Activated naive CD8-positive, alpha-beta T cell treated with anti-CD3 and anti-CD28 coated beads, Interleukin-2, amount 10 ng/mL, durations not matched to agents 7 days and 5 days (primary cell): ENCODE data around the gene CARD10. TPM values are rescaled to one million over a fixed set of nuclear protein-coding genes. Genes with fewer than 3 reads are reported as not detected.

Experiments used
- ATAC-seq: fragments of 150-1000 bp; cut with Tn5 transposase; one replicate; pipeline ENCODE4 v1.10.0; 2021; ENCODE audit warnings: low read depth, moderate library complexity
- POLR2A ChIA-PET: fragments of 350-600 bp; sonication (Branson Sonifier 250); formaldehyde crosslinking; loops from one replicate; lab custom pipeline; 2021; ENCODE audit warnings: antibody characterized with exemption; lab: Charles Lee
- DNase-seq: peaks from one replicate; pipeline ENCODE4 v3.0.0; 2021
- H3K27ac Mint-ChIP-seq: one replicate; pipeline ENCODE4 v1.8.0; 2022; ENCODE audit warnings: mild to moderate bottlenecking, mixed read lengths
- H3K27me3 Mint-ChIP-seq: one replicate; pipeline ENCODE4 v1.8.0; 2022; ENCODE audit warnings: mild to moderate bottlenecking, moderate library complexity, mixed read lengths
- H3K36me3 Mint-ChIP-seq: one replicate; pipeline ENCODE4 v1.8.0; 2021; ENCODE audit warnings: mild to moderate bottlenecking, mixed read lengths
- H3K4me1 Mint-ChIP-seq: one replicate; pipeline ENCODE4 v1.8.0; 2021; ENCODE audit warnings: mixed read lengths
- H3K4me3 Mint-ChIP-seq: one replicate; pipeline ENCODE4 v1.8.0; 2022; ENCODE audit warnings: mild to moderate bottlenecking, moderate library complexity, mixed read lengths
- H3K9me3 Mint-ChIP-seq: one replicate; pipeline ENCODE4 v1.8.0; 2021; ENCODE audit warnings: mixed read lengths
- total RNA-seq, 2 experiments: library from RNA; stranded (reverse); gene quantifications; one replicate each; pipeline ENCODE4 v1.2.3, GENCODE V29; 2021

The CARD10 gene
- total RNA-seq: under 1 TPM; 0.30 to 0.31 TPM

- Mint-ChIP-seq H3K27ac (no peak within 1 kb of the TSS), H3K36me3 (no peaks in the 10 kb centered on the region), H3K9me3 (no peaks in the 10 kb centered on the region), H3K4me3 (peak within 1 kb of the TSS; percentile 63), H3K27me3 (peaks cover 68% of the 10 kb centered on the region), H3K4me1 (peaks cover 2% of the 10 kb centered on the region)
- POLR2A ChIA-PET: interaction anchor here (0.7 kb wide), 1 partner anchor 25 kb away, joined by 5 read pairs; no protein-coding TSS in a partner anchor
- ATAC-seq: peak; percentile 71
- DNase-seq: peak; percentile 53
Observed at GRCh38 chr22:37519268-37520195, at the start of gene CARD10. Gene CARD10, minus strand, starts transcription at chr22:37519415. Its CDS starts 215 bp downstream, at chr22:37519200.

GRCh38 chr22:37568448-37569008 is 49.3 kb upstream of the CARD10 start:
- peaks cover 19% of the 10 kb centered on the region for H3K4me1 Mint-ChIP-seq
- no peaks in the 10 kb centered on the region for H3K9me3 Mint-ChIP-seq
- peaks cover 17% of the 10 kb centered on the region for H3K27me3 Mint-ChIP-seq
- H3K36me3 Mint-ChIP-seq: no peaks in the 10 kb centered on the region
- POLR2A ChIA-PET: interaction anchor here (2.7 to 8.5 kb wide), 2 partner anchors 28 to 326 kb away, joined by 8 to 70 read pairs; no protein-coding TSS in a partner anchor
- no peak for DNase-seq
- no peak for ATAC-seq
- H3K27ac Mint-ChIP-seq: no peak overlapping the region
- H3K4me3 Mint-ChIP-seq: no peak overlapping the region

- H3K36me3 Mint-ChIP-seq: no peaks in the 10 kb centered on the region
- POLR2A ChIA-PET: interaction anchor here (1.2 to 8.5 kb wide), 6 partner anchors 8 to 326 kb away, joined by 3 to 70 read pairs (median 6); partner anchors contain the start of gene LGALS2
- H3K4me1 Mint-ChIP-seq: peaks cover 24% of the 10 kb centered on the region
- H3K4me3 Mint-ChIP-seq: no peak overlapping the region
- ATAC-seq: no peak
- H3K27me3 Mint-ChIP-seq: peaks cover 22% of the 10 kb centered on the region
- H3K27ac Mint-ChIP-seq: no peak overlapping the region
- no peaks in the 10 kb centered on the region for H3K9me3 Mint-ChIP-seq
- no peak for DNase-seq
Observed at GRCh38 chr22:37568012-37568411, 48.8 kb upstream of the CARD10 start.

DNA sequence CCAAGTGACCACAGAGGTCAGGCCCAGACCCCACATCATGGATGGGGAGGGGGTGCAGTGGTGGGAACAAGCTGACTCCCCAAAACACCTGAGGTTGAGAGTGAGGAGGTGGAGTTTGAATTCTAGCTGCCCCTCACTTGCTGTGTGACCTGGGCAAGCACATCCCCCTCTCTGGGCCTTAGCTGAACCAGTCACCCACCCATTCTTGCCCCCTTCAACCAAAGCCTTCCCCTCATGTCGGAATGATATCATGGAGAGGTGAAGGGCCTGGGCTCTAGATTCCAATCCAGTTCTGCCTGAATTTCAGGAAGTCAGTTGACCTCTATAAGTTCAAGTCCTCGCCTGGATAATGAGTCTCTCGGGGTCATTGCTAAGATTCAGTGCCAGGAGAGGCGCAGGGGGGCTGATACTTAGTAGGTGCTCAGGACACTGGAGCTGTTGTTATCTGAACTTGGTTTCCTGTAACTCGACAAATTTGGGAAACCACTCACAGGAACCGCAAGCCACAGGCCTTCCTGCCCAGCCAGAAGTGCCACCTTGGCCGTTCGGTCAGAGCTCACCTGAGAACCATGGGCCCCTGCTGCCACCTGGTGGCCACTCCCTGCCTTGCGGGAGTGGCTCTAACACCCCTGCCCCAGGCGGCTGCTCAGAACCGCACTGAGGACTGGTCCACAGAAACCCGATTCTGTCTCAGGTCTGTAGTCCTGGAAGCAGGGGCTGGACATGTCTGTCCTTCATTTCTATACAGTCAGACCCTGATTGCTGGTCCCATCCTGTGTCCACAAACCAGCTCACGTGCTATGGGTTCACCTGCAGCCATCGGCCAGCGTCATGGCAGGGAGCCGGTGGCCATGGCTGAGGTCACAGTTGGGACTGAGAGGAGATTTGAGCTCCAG is 47.9 kb upstream of the CARD10 start:
- ATAC-seq (peak; percentile 84), DNase-seq (peak; percentile 96)
- H3K9me3 Mint-ChIP-seq: no peaks in the 10 kb centered on the region
- peak overlapping the region; percentile 89 for H3K27ac Mint-ChIP-seq
- peaks cover 28% of the 10 kb centered on the region for H3K4me1 Mint-ChIP-seq
- H3K36me3 Mint-ChIP-seq: no peaks in the 10 kb centered on the region
- H3K4me3 Mint-ChIP-seq: peak overlapping the region; percentile 69
- peaks cover 25% of the 10 kb centered on the region for H3K27me3 Mint-ChIP-seq
- POLR2A ChIA-PET: interaction anchor here (0.6 to 8.5 kb wide), 25 partner anchors 9 to 523 kb away, joined by 3 to 70 read pairs (median 4); partner anchors contain the start of genes GGA1, LGALS2 and RAC2

- H3K27me3 Mint-ChIP-seq: peaks cover 32% of the 10 kb centered on the region
- peaks cover 33% of the 10 kb centered on the region for H3K4me1 Mint-ChIP-seq
Observed at GRCh38 chr22:37566329-37566837, 47.2 kb upstream of the CARD10 start.

GRCh38 chr22:37565830-37566229 is 46.6 kb upstream of the CARD10 start:
- peak overlapping the region; percentile 89 for H3K27ac Mint-ChIP-seq
- peak overlapping the region; percentile 2 for H3K4me3 Mint-ChIP-seq
- H3K27me3 Mint-ChIP-seq: peaks cover 37% of the 10 kb centered on the region

More at GRCh38 chr22:37566329-37566837, 47.2 kb upstream of the CARD10 start:
- DNase-seq: peak; percentile 69
- Mint-ChIP-seq H3K36me3 (no peaks in the 10 kb centered on the region), H3K4me3 (peak overlapping the region; percentile 69), H3K9me3 (no peaks in the 10 kb centered on the region), H3K27ac (peak overlapping the region; percentile 89)
- ATAC-seq: peak; percentile 37
- POLR2A ChIA-PET: interaction anchor here (0.8 to 8.5 kb wide), 15 partner anchors 10 to 522 kb away, joined by 3 to 70 read pairs (median 5); partner anchors contain the start of gene RAC2

GRCh38 chr22:37564111-37564711 is 45.0 kb upstream of the CARD10 start:
- peaks cover 42% of the 10 kb centered on the region for H3K27me3 Mint-ChIP-seq
- POLR2A ChIA-PET: interaction anchor here (0.8 to 8.5 kb wide), 2 partner anchors 19 to 24 kb away, joined by 3 to 70 read pairs; no protein-coding TSS in a partner anchor
- H3K36me3 Mint-ChIP-seq: no peaks in the 10 kb centered on the region
- DNase-seq (no peak), ATAC-seq (no peak)
- no peak overlapping the region for H3K4me3 Mint-ChIP-seq
- peaks cover 33% of the 10 kb centered on the region for H3K4me1 Mint-ChIP-seq
- no peaks in the 10 kb centered on the region for H3K9me3 Mint-ChIP-seq
- H3K27ac Mint-ChIP-seq: no peak overlapping the region

More at GRCh38 chr22:37565830-37566229, 46.6 kb upstream of the CARD10 start:
- no peaks in the 10 kb centered on the region for H3K9me3 Mint-ChIP-seq
- POLR2A ChIA-PET: interaction anchor here (0.7 to 8.5 kb wide), 10 partner anchors 9 to 323 kb away, joined by 3 to 70 read pairs (median 8); partner anchors contain the start of gene RAC2
- no peak for ATAC-seq
- H3K4me1 Mint-ChIP-seq: peaks cover 33% of the 10 kb centered on the region
- no peaks in the 10 kb centered on the region for H3K36me3 Mint-ChIP-seq
- DNase-seq: no peak

- H3K27ac Mint-ChIP-seq: no peak overlapping the region
- no peak overlapping the region for H3K4me3 Mint-ChIP-seq
- H3K27me3 Mint-ChIP-seq: peaks cover 48% of the 10 kb centered on the region
- no peaks in the 10 kb centered on the region for H3K36me3 Mint-ChIP-seq
- H3K4me1 Mint-ChIP-seq: peaks cover 33% of the 10 kb centered on the region
- DNase-seq (no peak), ATAC-seq (no peak)
- no peaks in the 10 kb centered on the region for H3K9me3 Mint-ChIP-seq
- POLR2A ChIA-PET: interaction anchor here (0.5 to 8.5 kb wide), 3 partner anchors 14 to 23 kb away, joined by 3 to 70 read pairs (median 5); no protein-coding TSS in a partner anchor
Observed at GRCh38 chr22:37563153-37564081, 44.2 kb upstream of the CARD10 start.

GRCh38 chr22:37562049-37562875 is 43.0 kb upstream of the CARD10 start:
- Mint-ChIP-seq H3K27me3 (peaks cover 56% of the 10 kb centered on the region), H3K4me3 (peak overlapping the region; percentile 61), H3K9me3 (no peaks in the 10 kb centered on the region), H3K4me1 (peaks cover 29% of the 10 kb centered on the region), H3K27ac (peak overlapping the region; percentile 56), H3K36me3 (no peaks in the 10 kb centered on the region)
- ATAC-seq (no peak), DNase-seq (no peak)
- POLR2A ChIA-PET: interaction anchor here (0.8 to 8.5 kb wide), 2 partner anchors 22 to 30 kb away, joined by 3 to 70 read pairs; no protein-coding TSS in a partner anchor

- H3K4me3 Mint-ChIP-seq: peak overlapping the region; percentile 61
- H3K27ac Mint-ChIP-seq: peak overlapping the region; percentile 56
- H3K27me3 Mint-ChIP-seq: peaks cover 63% of the 10 kb centered on the region
- DNase-seq: peak; percentile 87
- peaks cover 21% of the 10 kb centered on the region for H3K4me1 Mint-ChIP-seq
- peak; percentile 44 for ATAC-seq
- H3K36me3 Mint-ChIP-seq: no peaks in the 10 kb centered on the region
- POLR2A ChIA-PET: interaction anchor here (0.5 to 8.5 kb wide), 4 partner anchors 13 to 31 kb away, joined by 3 to 70 read pairs (median 4); partner anchors contain the start of gene LGALS2
- H3K9me3 Mint-ChIP-seq: no peaks in the 10 kb centered on the region
Observed at GRCh38 chr22:37561212-37562048, 42.2 kb upstream of the CARD10 start.
